Sigmoid colon (tissue), 7 donors: ENCODE measurements around the gene DEFB132. TPM values are rescaled to one million over a fixed set of nuclear protein-coding genes. Genes with fewer than 3 reads are reported as not detected.
"Not testable (repeated sequence)": the region's sequence is repeated elsewhere in the genome, so short reads cannot be mapped to it uniquely, and the experiment has no call there.

Experiments
- DNase-seq: peaks from one replicate; pipeline ENCODE4 v3.0.0-alpha.2; 2019
- H3K27ac ChIP-seq, 4 donors: fragments of 200-600 bp; sonication (generic); one replicate each; pipeline ENCODE4 v1.5.1; 2016 to 2019; ENCODE audit warnings: mild to moderate bottlenecking in 1 of 4
- H3K27me3 ChIP-seq, 3 donors: fragments of 200-600 bp; sonication (generic); one replicate each; pipeline ENCODE4 v1.5.1; 2019; ENCODE audit warnings: mild to moderate bottlenecking in 1 of 3
- H3K36me3 ChIP-seq, 4 donors: fragments of 200-600 bp; sonication (generic); one replicate each; pipeline ENCODE4 v1.5.1; 2016 to 2019
- H3K4me1 ChIP-seq, 4 donors: fragments of 200-600 bp; sonication (generic); one replicate each; pipeline ENCODE4 v1.5.1; 2017 to 2019
- H3K4me3 ChIP-seq, 4 donors: fragments of 200-600 bp; sonication (generic); one replicate each; pipeline ENCODE4 v1.5.1; 2017 to 2019; ENCODE audit warnings: mild to moderate bottlenecking in 2 of 4, moderate library complexity in 1 of 4
- H3K9me3 ChIP-seq, 4 donors: fragments of 200-600 bp in 3 of 4; sonication (generic) in 3 of 4; one replicate each; pipeline versions ENCODE4 v1.5.1 to v1.6.1; 2013 to 2019
- EP300 ChIP-seq, 4 donors: sonication (generic); formaldehyde crosslinking; IDR thresholded peaks; one replicate each; pipeline ENCODE4 v1.6.1; 2017; ENCODE audit warnings: antibody characterized with exemption in 4 of 4
- POLR2A ChIP-seq, 2 donors: fragments of 450-650 bp; IDR thresholded peaks; one replicate each; pipeline ENCODE4 v1.6.1; 2016; ENCODE audit warnings: antibody characterized with exemption in 2 of 2, mild to moderate bottlenecking in 2 of 2, moderate library complexity in 2 of 2
- POLR2AphosphoS5 ChIP-seq, 4 donors: sonication (generic); formaldehyde crosslinking; IDR thresholded peaks; one replicate each; pipeline ENCODE4 v1.6.1; 2017; ENCODE audit warnings: antibody characterized with exemption in 4 of 4
- WGBS, 2 donors: extraction: QIAGEN DNeasy Blood & Tissue Kit; methylation state at CpG; one replicate each; pipeline ENCODE4 v1.1.7; 2013; 5-methylcytosine and 5-hydroxymethylcytosine counted together
- intact Hi-C: fragments of 100-400 bp; cut with DNase I; formaldehyde crosslinking; loops from one replicate; pipeline ENCODE4 v1.15.1; 2023
- polyA plus RNA-seq, 3 donors: library from polyadenylated mRNA; stranded (reverse); fragments of 200-250 nt; gene quantifications; one replicate each; pipeline ENCODE4 v1.2.3, GENCODE V29; 2013
- total RNA-seq, 4 donors: library from RNA; depleted of rRNA; stranded (reverse); fragments of >200 nt; gene quantifications; one replicate each; pipeline ENCODE4 v1.1.0, GENCODE V29; 2016
- TF ChIP-seq, protein P1 (sequence below), 4 experiments: fragments of 450-650 bp in 3 of 4; fragments of 200-600 bp in 1 of 4; IDR thresholded peaks; one replicate each; pipeline ENCODE4 v1.5.1; 2016 to 2019; ENCODE audit warnings: antibody characterized with exemption in 4 of 4, mild to moderate bottlenecking in 3 of 4, moderate library complexity in 2 of 4
- donor health status: healthy with polysubstance abuse.
- donor health status: Bipolar disorder and iron deficiency.
- donor health status: healthy.

Gene DEFB132
- total and polyA plus RNA-seq, 7 donors = 0.06 TPM; not detected in 6

DNA sequence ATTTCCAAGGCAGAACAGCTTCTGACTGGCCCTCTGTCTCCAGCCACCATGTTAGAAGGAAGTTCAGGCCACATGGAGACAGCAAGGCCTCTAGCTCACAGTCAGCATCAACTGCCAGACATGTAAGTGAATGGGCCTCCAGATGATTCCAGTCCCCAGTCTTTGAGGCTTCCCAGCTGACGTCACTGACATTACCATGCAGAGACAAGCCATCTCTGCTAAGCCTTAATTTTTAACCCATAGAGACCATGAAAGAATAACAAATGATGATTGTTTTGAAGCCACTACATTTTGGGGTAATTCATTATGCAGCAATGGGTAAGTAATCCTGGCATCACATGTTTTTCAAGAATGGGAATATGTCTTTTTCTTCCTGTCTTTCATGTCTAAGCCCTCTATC lies 41.7 kb upstream of the DEFB132 start:
- Histone ChIP-seq H3K4me3 (no peak overlapping the region), H3K9me3 (no peaks in the 10 kb centered on the region), H3K36me3 (no peaks in the 10 kb centered on the region), H3K4me1 (no peaks in the 10 kb centered on the region), H3K27me3 (peaks cover 0 to 10% (median 0%) of the 10 kb centered on the region in 3 donors), H3K27ac (no peak overlapping the region)
- DNase-seq = no peak
- intact Hi-C loops = no loop called here
- WGBS, 2 donors = 79 to 84% methylated on average over 1 of the region's 1 CpG
- TF ChIP-seq POLR2AphosphoS5 (IDR thresholded peaks at IDR 0.05) = no peak
- TF ChIP-seq, protein P1, sequence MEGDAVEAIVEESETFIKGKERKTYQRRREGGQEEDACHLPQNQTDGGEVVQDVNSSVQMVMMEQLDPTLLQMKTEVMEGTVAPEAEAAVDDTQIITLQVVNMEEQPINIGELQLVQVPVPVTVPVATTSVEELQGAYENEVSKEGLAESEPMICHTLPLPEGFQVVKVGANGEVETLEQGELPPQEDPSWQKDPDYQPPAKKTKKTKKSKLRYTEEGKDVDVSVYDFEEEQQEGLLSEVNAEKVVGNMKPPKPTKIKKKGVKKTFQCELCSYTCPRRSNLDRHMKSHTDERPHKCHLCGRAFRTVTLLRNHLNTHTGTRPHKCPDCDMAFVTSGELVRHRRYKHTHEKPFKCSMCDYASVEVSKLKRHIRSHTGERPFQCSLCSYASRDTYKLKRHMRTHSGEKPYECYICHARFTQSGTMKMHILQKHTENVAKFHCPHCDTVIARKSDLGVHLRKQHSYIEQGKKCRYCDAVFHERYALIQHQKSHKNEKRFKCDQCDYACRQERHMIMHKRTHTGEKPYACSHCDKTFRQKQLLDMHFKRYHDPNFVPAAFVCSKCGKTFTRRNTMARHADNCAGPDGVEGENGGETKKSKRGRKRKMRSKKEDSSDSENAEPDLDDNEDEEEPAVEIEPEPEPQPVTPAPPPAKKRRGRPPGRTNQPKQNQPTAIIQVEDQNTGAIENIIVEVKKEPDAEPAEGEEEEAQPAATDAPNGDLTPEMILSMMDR (IDR thresholded peaks at IDR 0.05) = no peak

GRCh38 chr20:217266-217665 lies 40.3 kb upstream of the DEFB132 start:
- H3K27ac ChIP-seq = no peak overlapping the region
- H3K4me3 ChIP-seq = no peak overlapping the region
- no peaks in the 10 kb centered on the region for H3K4me1 ChIP-seq
- no peaks in the 10 kb centered on the region for H3K36me3 ChIP-seq
- DNase-seq = no peak
- 27 to 62% methylated on average over 1 of the region's 1 CpG for WGBS, 2 donors
- H3K9me3 ChIP-seq = no peaks in the 10 kb centered on the region
- H3K27me3 ChIP-seq = peaks cover 0 to 10% (median 0%) of the 10 kb centered on the region in 3 donors
- intact Hi-C loops = no loop called here
- TF ChIP-seq, protein P1 (IDR thresholded peaks at IDR 0.05) = no peak
- no peak for TF ChIP-seq EP300 (IDR thresholded peaks at IDR 0.05)
- TF ChIP-seq POLR2A (IDR thresholded peaks at IDR 0.05) = no peak
- no peak for TF ChIP-seq POLR2AphosphoS5 (IDR thresholded peaks at IDR 0.05)

GRCh38 chr20:219290-220115 lies 38.0 kb upstream of the DEFB132 start:
- intact Hi-C loops = no loop called here
- no peak for DNase-seq
- Histone ChIP-seq H3K4me3 (no peak overlapping the region), H3K4me1 (no peaks in the 10 kb centered on the region), H3K27ac (no peak overlapping the region), H3K36me3 (no peaks in the 10 kb centered on the region), H3K9me3 (no peaks in the 10 kb centered on the region), H3K27me3 (peaks cover 0 to 10% (median 0%) of the 10 kb centered on the region in 3 donors)
- WGBS, 2 donors = 5% methylated on average over 1 of the region's 1 CpG
- TF ChIP-seq POLR2AphosphoS5 (IDR thresholded peaks at IDR 0.05) (no peak), POLR2A (IDR thresholded peaks at IDR 0.05) (no peak), EP300 (IDR thresholded peaks at IDR 0.05) (no peak)
- TF ChIP-seq, protein P1 (IDR thresholded peaks at IDR 0.05) = no peak

DNA sequence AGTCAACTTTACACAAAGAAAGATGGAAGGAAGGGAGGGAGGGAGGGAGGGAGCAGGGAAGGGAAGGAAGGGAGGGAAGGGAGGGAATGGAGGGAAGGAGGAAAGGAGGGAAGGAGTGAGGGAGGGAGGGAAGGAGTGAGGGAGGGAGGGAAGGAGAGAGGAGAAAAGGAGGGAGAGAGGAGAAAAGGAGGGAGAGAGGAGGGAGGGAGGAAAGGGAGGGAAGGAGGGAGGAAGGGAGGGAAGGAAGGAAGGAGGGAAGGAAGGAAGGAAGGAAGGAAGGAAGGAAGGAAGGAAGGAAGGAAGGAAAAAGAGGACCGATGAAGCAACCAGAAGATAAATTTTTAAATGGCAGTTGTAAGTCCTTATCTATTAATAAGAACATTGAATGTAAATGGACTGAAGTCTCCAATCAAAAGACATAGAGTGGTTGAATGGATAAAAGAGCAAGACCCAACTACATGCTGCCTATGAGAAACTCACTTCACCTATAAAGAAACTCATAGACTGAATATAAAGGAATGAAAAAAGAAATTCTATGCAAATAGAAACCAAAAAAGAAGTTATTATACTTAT lies 36.2 kb upstream of the DEFB132 start:
- no peaks in the 10 kb centered on the region for H3K4me1 ChIP-seq
- 48 to 63% methylated on average over 1 of the region's 1 CpG for WGBS, 2 donors
- TF ChIP-seq, protein P1 (IDR thresholded peaks at IDR 0.05) = no peak
- TF ChIP-seq EP300 (IDR thresholded peaks at IDR 0.05) (no peak), POLR2AphosphoS5 (IDR thresholded peaks at IDR 0.05) (no peak), POLR2A (IDR thresholded peaks at IDR 0.05) (no peak)
- no peaks in the 10 kb centered on the region for H3K36me3 ChIP-seq
- H3K9me3 ChIP-seq = no peaks in the 10 kb centered on the region
- H3K27me3 ChIP-seq = peaks cover 0 to 10% (median 0%) of the 10 kb centered on the region in 3 donors
- H3K4me3 ChIP-seq = no peak overlapping the region
- no peak for DNase-seq
- intact Hi-C loops = no loop called here
- H3K27ac ChIP-seq = no peak overlapping the region

GRCh38 chr20:225879-226278 lies 31.6 kb upstream of the DEFB132 start:
- H3K4me1 ChIP-seq, H3K27ac ChIP-seq, H3K4me3 ChIP-seq, H3K36me3 ChIP-seq, intact Hi-C loops, H3K27me3 ChIP-seq, H3K9me3 ChIP-seq, DNase-seq: not testable (repeated sequence)
- 84 to 89% methylated on average over 3 of the region's 3 CpGs for WGBS, 2 donors
